ENCODE measurements around the gene EFL1. TPM values are rescaled to one million over a fixed set of nuclear protein-coding genes. Genes with fewer than 3 reads are reported as not detected.

The EFL1 gene
- total RNA-seq, 1 donor from 2014 or later: 19.3 TPM

GRCh38 chr15:82186161-82186560 is 76.4 kb downstream of the EFL1 start:
- Mint-ChIP-seq H3K27me3 (ENCODE audit: unreplicated experiment) (no peaks in the 10 kb centered on the region), H3K36me3 (ENCODE audit: low read depth, unreplicated experiment) (no peaks in the 10 kb centered on the region), H3K9me3 (ENCODE audit: unreplicated experiment) (no peaks in the 10 kb centered on the region), H3K4me3 (ENCODE audit: unreplicated experiment) (no peak overlapping the region), H3K4me1 (ENCODE audit: unreplicated experiment) (peaks cover 4% of the 10 kb centered on the region), H3K27ac (ENCODE audit: unreplicated experiment) (no peak overlapping the region)
- no peak for DNase-seq (ENCODE audit: low spot score)
- TF ChIP-seq CTCF (IDR thresholded peaks at IDR 0.05; ENCODE audit: unreplicated experiment): no peak

GRCh38 chr15:82184776-82185175 is 77.8 kb downstream of the EFL1 start:
- no peak for DNase-seq (ENCODE audit: low spot score)
- H3K36me3 Mint-ChIP-seq (ENCODE audit: low read depth, unreplicated experiment): no peaks in the 10 kb centered on the region
- no peaks in the 10 kb centered on the region for H3K9me3 Mint-ChIP-seq (ENCODE audit: unreplicated experiment)
- peaks cover 2% of the 10 kb centered on the region for H3K27me3 Mint-ChIP-seq (ENCODE audit: unreplicated experiment)
- no peak for TF ChIP-seq CTCF (IDR thresholded peaks at IDR 0.05; ENCODE audit: unreplicated experiment)
- H3K27ac Mint-ChIP-seq (ENCODE audit: unreplicated experiment): no peak overlapping the region
- H3K4me1 Mint-ChIP-seq (ENCODE audit: unreplicated experiment): peaks cover 4% of the 10 kb centered on the region
- H3K4me3 Mint-ChIP-seq (ENCODE audit: unreplicated experiment): no peak overlapping the region

- Mint-ChIP-seq H3K27ac (ENCODE audit: unreplicated experiment) (no peak overlapping the region), H3K4me3 (ENCODE audit: unreplicated experiment) (no peak overlapping the region), H3K36me3 (ENCODE audit: low read depth, unreplicated experiment) (no peaks in the 10 kb centered on the region), H3K27me3 (ENCODE audit: unreplicated experiment) (peaks cover 2% of the 10 kb centered on the region), H3K9me3 (ENCODE audit: unreplicated experiment) (no peaks in the 10 kb centered on the region), H3K4me1 (ENCODE audit: unreplicated experiment) (peaks cover 4% of the 10 kb centered on the region)
- TF ChIP-seq CTCF (IDR thresholded peaks at IDR 0.05; ENCODE audit: unreplicated experiment): no peak
- no peak for DNase-seq (ENCODE audit: low spot score)
Observed at GRCh38 chr15:82184355-82184754, 78.2 kb downstream of the EFL1 start.

GRCh38 chr15:82183121-82184031 is 79.2 kb downstream of the EFL1 start:
- TF ChIP-seq CTCF (IDR thresholded peaks at IDR 0.05; ENCODE audit: unreplicated experiment): no peak
- Mint-ChIP-seq H3K9me3 (ENCODE audit: unreplicated experiment) (no peaks in the 10 kb centered on the region), H3K4me1 (ENCODE audit: unreplicated experiment) (peaks cover 4% of the 10 kb centered on the region), H3K27me3 (ENCODE audit: unreplicated experiment) (peaks cover 2% of the 10 kb centered on the region), H3K36me3 (ENCODE audit: low read depth, unreplicated experiment) (no peaks in the 10 kb centered on the region), H3K27ac (ENCODE audit: unreplicated experiment) (no peak overlapping the region), H3K4me3 (ENCODE audit: unreplicated experiment) (no peak overlapping the region)
- no peak for DNase-seq (ENCODE audit: low spot score)

GRCh38 chr15:82181371-82181770 is 81.2 kb downstream of the EFL1 start:
- Mint-ChIP-seq H3K27me3 (ENCODE audit: unreplicated experiment) (peaks cover 2% of the 10 kb centered on the region), H3K9me3 (ENCODE audit: unreplicated experiment) (no peaks in the 10 kb centered on the region), H3K36me3 (ENCODE audit: low read depth, unreplicated experiment) (no peaks in the 10 kb centered on the region), H3K27ac (ENCODE audit: unreplicated experiment) (no peak overlapping the region), H3K4me3 (ENCODE audit: unreplicated experiment) (no peak overlapping the region), H3K4me1 (ENCODE audit: unreplicated experiment) (peaks cover 4% of the 10 kb centered on the region)
- TF ChIP-seq CTCF (IDR thresholded peaks at IDR 0.05; ENCODE audit: unreplicated experiment): no peak
- no peak for DNase-seq (ENCODE audit: low spot score)

Measured in endothelial cell (in vitro differentiated cells).